D341Med (cell line): ENCODE results near the gene PRDM4.

Experiments
- DNase-seq: peaks from one replicate; pipeline ENCODE4 v3.0.0; 2012; ENCODE audit warnings: low spot score

Gene PRDM4

DNA sequence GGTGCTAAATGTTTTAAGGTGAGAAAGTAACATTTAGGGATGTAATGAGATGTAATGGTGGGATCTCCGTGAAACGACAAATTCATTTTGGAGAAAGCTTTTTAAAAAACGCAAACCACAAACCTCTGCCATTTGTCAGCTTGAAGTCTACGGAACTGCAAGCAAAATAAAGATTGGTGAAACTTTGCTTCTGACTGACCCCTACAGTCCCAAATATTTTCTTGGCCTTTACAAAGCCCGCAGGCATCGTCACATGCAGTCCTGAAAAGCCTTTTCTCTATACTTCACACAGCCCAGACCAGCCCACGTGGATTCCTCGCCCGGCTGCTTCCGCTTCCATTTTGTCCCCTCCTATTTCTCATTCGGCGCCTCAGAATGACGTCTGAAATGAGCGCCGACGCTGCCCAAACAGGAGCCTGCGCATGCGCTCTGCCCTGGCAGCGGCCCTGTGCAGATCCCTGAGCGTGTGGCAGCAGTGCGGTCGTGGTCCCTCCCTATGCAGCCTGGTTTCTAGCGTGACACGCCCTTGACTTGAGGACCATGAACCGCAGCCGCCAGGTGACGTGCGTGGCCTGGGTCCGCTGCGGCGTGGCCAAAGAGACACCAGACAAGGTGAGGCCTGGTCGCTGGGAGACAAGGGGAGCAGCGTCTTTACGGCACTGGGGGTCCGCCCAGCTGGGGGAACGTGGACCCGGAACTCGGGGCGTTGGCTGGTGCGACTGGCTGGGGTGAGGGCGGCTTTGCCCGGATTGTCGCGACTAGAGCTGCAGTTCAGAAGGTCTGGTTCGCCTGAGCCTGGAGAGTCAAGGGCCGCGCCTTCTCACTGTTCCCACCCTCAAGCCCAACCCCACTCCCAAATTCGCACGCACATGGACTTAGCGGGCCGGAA is 75.3 kb downstream of the PRDM4 start, which contains the start of gene PWP1:
TSS of gene PWP1 (plus strand) at position 440 of the 889 bp plus-strand sequence. CDS start at position 541, 101 bp downstream.
- peak; percentile 98 for DNase-seq

DNA sequence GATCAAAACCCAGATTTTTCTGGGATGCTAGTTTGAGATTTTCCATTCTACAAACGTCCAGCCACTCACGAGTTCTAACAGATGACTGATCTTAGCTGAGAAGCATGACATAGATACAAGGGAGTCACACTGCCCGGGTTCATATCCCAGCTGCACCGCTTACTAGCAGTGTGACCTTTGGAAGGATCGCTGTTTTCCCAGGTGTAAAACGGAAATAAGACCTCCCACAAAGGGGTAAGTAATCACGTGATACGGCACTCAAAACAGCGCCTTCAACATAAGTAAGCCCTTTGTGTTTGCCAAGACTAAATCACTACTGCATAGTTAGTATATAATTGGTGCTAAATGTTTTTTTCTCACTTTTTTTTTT is 76.0 kb downstream of the PRDM4 start:
- DNase-seq = no peak

DNA sequence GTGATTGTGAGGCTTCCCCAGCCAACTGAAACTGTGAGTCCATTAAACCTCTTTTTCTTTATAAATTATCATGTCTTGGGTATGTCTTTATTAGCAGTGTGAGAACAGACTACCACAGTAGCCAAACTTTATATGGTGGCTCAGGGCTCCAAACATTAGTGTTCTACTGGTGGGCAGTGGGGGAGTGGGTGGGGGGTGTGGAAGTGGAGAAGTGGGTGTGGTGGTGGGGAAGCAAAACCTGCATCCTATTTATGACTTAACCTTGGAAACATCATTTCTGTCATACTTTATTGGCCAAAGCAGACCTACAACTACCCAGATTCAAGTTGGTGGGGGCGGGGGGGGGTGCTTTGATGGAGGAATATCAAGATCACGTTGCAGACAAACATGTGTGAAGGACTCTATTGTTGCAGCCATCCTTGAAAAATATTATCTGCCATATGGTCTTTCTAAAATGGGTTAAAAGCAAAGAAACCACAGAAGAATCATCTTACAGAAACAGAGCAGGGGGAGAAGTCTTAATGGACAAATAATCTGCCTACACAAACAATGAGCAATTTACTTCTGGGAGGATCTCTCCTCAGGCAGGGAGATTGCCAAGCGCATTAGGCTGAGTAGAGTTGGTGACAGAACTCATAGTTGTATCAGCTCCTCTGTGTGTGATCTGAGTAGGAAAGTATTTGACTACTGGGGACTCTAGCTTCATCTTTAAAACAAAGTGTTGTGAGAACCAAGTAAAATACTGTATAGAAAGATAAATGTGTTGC is 76.7 kb downstream of the PRDM4 start:
- no peak for DNase-seq
